Epithelial cell of umbilical artery (primary cell): ENCODE results near the gene OCEL1. TPM values are rescaled to one million over a fixed set of nuclear protein-coding genes. Genes with fewer than 3 reads are reported as not detected.

Experiments used
- total RNA-seq: library from RNA; depleted of rRNA; stranded (reverse); fragments of >200 nt; gene quantifications from 2 replicates; pipeline ENCODE4 v1.2.3, GENCODE V29; 2014

The OCEL1 gene, protein sequence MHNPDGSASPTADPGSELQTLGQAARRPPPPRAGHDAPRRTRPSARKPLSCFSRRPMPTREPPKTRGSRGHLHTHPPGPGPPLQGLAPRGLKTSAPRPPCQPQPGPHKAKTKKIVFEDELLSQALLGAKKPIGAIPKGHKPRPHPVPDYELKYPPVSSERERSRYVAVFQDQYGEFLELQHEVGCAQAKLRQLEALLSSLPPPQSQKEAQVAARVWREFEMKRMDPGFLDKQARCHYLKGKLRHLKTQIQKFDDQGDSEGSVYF
- total RNA-seq, result 4.1 and 4.2 TPM in 2 replicates

GRCh38 chr19:17226002-17226933 is at the start of gene OCEL1:
TSS of gene OCEL1 (plus strand) at chr19:17226226. CDS start at chr19:17226248, 22 bp downstream.

DNA sequence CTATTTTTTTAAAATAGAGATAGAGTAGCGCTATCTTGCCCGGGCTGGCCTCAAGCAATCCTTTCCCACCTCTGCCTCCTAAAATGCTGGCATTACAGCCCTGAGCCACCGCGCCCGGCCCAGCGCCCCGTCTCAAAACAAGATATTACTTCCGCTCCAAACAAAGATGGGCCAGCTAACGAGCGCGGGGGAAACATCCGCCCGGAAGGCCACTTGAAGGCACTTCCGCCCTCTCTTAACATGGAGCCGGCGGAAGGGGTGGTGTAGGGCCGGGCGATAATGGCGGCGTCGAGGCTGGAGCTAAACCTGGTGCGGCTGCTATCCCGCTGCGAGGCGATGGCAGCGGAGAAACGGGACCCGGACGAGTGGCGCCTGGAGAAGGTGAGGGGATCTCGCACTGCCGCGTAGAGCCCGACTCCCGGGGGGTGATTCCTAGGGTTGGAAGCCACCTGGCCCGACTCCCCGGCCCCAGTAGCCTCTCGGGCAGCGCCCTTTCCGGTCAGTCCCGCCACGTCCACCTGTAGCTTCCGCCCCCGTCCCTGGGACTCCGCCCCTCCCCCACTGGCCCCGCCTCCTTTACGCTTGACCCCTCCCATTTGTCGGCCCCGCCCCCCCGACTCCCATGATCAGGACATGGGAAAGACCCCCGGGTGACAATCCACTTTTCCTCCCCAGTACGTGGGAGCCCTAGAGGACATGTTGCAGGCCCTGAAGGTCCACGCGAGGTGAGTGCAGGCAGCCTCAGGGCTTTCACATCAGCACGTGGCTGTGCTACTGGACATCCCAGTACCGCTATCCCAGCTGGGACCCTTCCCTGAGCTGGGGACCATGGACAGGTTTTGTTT is 10.7 kb upstream of the OCEL1 start, which contains the start of gene USE1:
Gene USE1, plus strand, starts transcription at position 231 of the 845 bp plus-strand sequence. Its CDS starts 49 bp downstream, at position 280.

GRCh38 chr19:17245535-17245984 is 19.5 kb downstream of the OCEL1 start, which contains the start of gene NR2F6:
TSS of gene NR2F6 (minus strand) at chr19:17245919. CDS start at chr19:17245220, 699 bp downstream.

DNA sequence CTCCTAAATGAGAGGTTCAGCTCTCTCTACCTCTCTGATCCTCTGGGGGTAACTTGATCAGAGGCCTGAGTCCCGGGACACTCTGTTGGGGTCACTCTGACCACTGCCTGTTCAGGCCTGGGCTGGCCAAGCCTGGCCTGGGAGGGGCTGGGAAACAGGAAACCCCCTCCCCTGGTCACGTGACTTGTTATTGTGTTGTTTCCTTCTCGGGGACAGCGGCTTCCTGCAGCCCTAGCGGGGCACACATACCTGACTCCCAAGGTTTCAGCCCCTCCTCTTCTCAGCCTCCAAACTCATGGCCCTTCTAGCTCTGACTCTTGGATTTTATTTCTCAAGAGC is 38.6 kb downstream of the OCEL1 start, which contains the start of gene USHBP1:
Gene USHBP1, minus strand, starts transcription at position 105 of the 339 bp plus-strand sequence. CDS start 446 bp downstream, outside the sequence.

GRCh38 chr19:17266975-17267788 is 41.2 kb downstream of the OCEL1 start, which contains the start of gene BABAM1:
TSS of gene BABAM1 (plus strand) at chr19:17267443. CDS start at chr19:17268807, 1,364 bp downstream.

Other genes with a start within 250 kb of the OCEL1 start
- 0.30 and 0.65 TPM in 2 replicates for gene CPAMD8, start 199.4 kb upstream of the OCEL1 start, total RNA-seq
- 4.9 and 5.6 TPM in 2 replicates for gene HAUS8, start 150.8 kb upstream of the OCEL1 start, total RNA-seq
- 34.2 and 50.0 TPM in 2 replicates for gene MYO9B, start 150.4 kb upstream of the OCEL1 start, total RNA-seq
- gene USE1, start 10.9 kb upstream of the OCEL1 start, total RNA-seq, result 19.2 and 19.6 TPM in 2 replicates
- 49.7 and 55.8 TPM in 2 replicates for gene NR2F6, start 19.7 kb downstream of the OCEL1 start, total RNA-seq
- gene USHBP1, start 38.5 kb downstream of the OCEL1 start, total RNA-seq, result 13.3 and 17.2 TPM in 2 replicates
- gene BABAM1, start 41.2 kb downstream of the OCEL1 start, total RNA-seq, result 134 and 168 TPM in 2 replicates
- 0.65 and 1.4 TPM in 2 replicates for gene ANKLE1, start 55.7 kb downstream of the OCEL1 start, total RNA-seq
- gene ABHD8, start 77.2 kb downstream of the OCEL1 start, total RNA-seq, result 5.2 and 9.9 TPM in 2 replicates
- gene MRPL34, start 79.6 kb downstream of the OCEL1 start, total RNA-seq, result 33.8 and 37.7 TPM in 2 replicates
- 10.4 and 27.7 TPM in 2 replicates for gene DDA1, start 83.3 kb downstream of the OCEL1 start, total RNA-seq
- gene ANO8, start 108.6 kb downstream of the OCEL1 start, total RNA-seq, result 3.6 and 3.8 TPM in 2 replicates
- 15.3 and 18.7 TPM in 2 replicates for gene GTPBP3, start 111.3 kb downstream of the OCEL1 start, total RNA-seq
- 0.61 and 4.5 TPM in 2 replicates for gene PLVAP, start 151.1 kb downstream of the OCEL1 start, total RNA-seq
- gene CCDC194, start 168.0 kb downstream of the OCEL1 start, total RNA-seq, result under 0.01 and 1.2 TPM in 2 replicates
- gene BST2, start 179.4 kb downstream of the OCEL1 start, total RNA-seq, result 146 and 1,184 TPM in 2 replicates
- 44.2 and 46.0 TPM in 2 replicates for gene MVB12A, start 193.8 kb downstream of the OCEL1 start, total RNA-seq
- gene TMEM221, start 222.4 kb downstream of the OCEL1 start, total RNA-seq, result not detected in 2 replicates
- not detected in 2 replicates for gene NXNL1, start 234.7 kb downstream of the OCEL1 start, total RNA-seq
- gene SLC27A1, start 244.3 kb downstream of the OCEL1 start, total RNA-seq, result 7.8 and 9.6 TPM in 2 replicates